Skeletal muscle tissue (tissue), 4 donors: Measurements from ENCODE around the gene TMED8. TPM values are rescaled to one million over a fixed set of nuclear protein-coding genes. Genes with fewer than 3 reads are reported as not detected.
"Not testable (repeated sequence)": the region's sequence is repeated elsewhere in the genome, so short reads cannot be mapped to it uniquely, and the experiment has no call there.

ENCODE experiments used
- H3K27ac ChIP-seq: one replicate; pipeline ENCODE4 v1.7.0; 2013; ENCODE audit warnings: mild to moderate bottlenecking, low read depth, low read length, inconsistent platforms
- H3K27me3 ChIP-seq, 3 donors: one replicate each; pipeline ENCODE4 v1.7.0; 2013; ENCODE audit warnings: low read length in 3 of 3; ENCODE audit not compliant: control insufficient read depth in 3 of 3, insufficient read depth in 3 of 3
- H3K36me3 ChIP-seq, 3 donors: one replicate each; pipeline ENCODE4 v1.7.0; 2013; ENCODE audit warnings: low read length in 3 of 3; ENCODE audit not compliant: control insufficient read depth in 3 of 3, insufficient read depth in 3 of 3
- H3K4me1 ChIP-seq, 3 donors: one replicate each; pipeline ENCODE4 v1.7.0; 2013; ENCODE audit warnings: low read length in 3 of 3, mild to moderate bottlenecking in 3 of 3; ENCODE audit not compliant: control insufficient read depth in 3 of 3, insufficient read depth in 3 of 3
- H3K4me3 ChIP-seq, 3 donors: one replicate each; pipeline ENCODE4 v1.7.0; 2013; ENCODE audit warnings: low read length in 3 of 3
- H3K9ac ChIP-seq, 3 donors: one replicate each; pipeline ENCODE4 v1.7.0; 2013; ENCODE audit warnings: low read length in 3 of 3, mild to moderate bottlenecking in 3 of 3, moderate library complexity in 2 of 3, low read depth in 1 of 3
- H3K9me3 ChIP-seq, 3 donors: one replicate each; pipeline ENCODE4 v1.7.0; 2013; ENCODE audit warnings: low read length in 3 of 3; ENCODE audit not compliant: control insufficient read depth in 3 of 3
- total RNA-seq: library from RNA; depleted of rRNA; stranded (reverse); fragments of >200 nt; gene quantifications from one replicate; pipeline ENCODE4 v1.2.3, GENCODE V29; 2014
- donor health status: Osteomylitis.

TMED8 gene
- 3.7 TPM for total RNA-seq

GRCh38 chr14:77376771-77377501 lies at the start of gene TMED8, which contains the start of gene SAMD15:
TSS of gene TMED8 (minus strand) at chr14:77377094. CDS start at chr14:77377053, 41 bp downstream.
TSS of gene SAMD15 (plus strand) at chr14:77377379. CDS start at chr14:77377419, 40 bp downstream.
- Histone ChIP-seq H3K36me3 (no peaks in the 10 kb centered on the region), H3K4me1 (peaks cover 5 to 15% (median 8%) of the 10 kb centered on the region in 3 donors), H3K27ac (peak within 1 kb of the TSS; percentile 31), H3K27me3 (no peaks in the 10 kb centered on the region), H3K9me3 (no peaks in the 10 kb centered on the region), H3K9ac (peak within 1 kb of the TSS; percentile 75 to 88 (median 83)), H3K4me3 (peak within 1 kb of the TSS; percentile 91 to 96 (median 94))

- Histone ChIP-seq H3K9ac (no peak overlapping the region), H3K27ac (no peak overlapping the region), H3K36me3 (peaks cover 47 to 82% (median 75%) of the 10 kb centered on the region in 3 donors)
Measured at GRCh38 chr14:77426396-77426795, 49.5 kb upstream of the TMED8 start.

GRCh38 chr14:77424862-77425261 lies 48.0 kb upstream of the TMED8 start:
- Histone ChIP-seq H3K27ac (no peak overlapping the region), H3K27me3 (no peaks in the 10 kb centered on the region), H3K36me3 (peaks cover 47 to 79% (median 71%) of the 10 kb centered on the region in 3 donors), H3K9me3 (peaks cover 0 to under 1% (median 0%) of the 10 kb centered on the region in 3 donors), H3K4me1 (no peaks in the 10 kb centered on the region), H3K9ac (no peak overlapping the region), H3K4me3 (no peak overlapping the region)

More at GRCh38 chr14:77426396-77426795, 49.5 kb upstream of the TMED8 start:
- H3K4me3 ChIP-seq: no peak overlapping the region
- H3K9me3 ChIP-seq: no peaks in the 10 kb centered on the region
- H3K4me1 ChIP-seq: no peaks in the 10 kb centered on the region
- no peaks in the 10 kb centered on the region for H3K27me3 ChIP-seq

- Histone ChIP-seq H3K9ac (no peak within 1 kb of the TSS), H3K4me1 (no peaks in the 10 kb centered on the region), H3K27ac (no peak within 1 kb of the TSS), H3K9me3 (peaks cover 0 to 4% (median 0%) of the 10 kb centered on the region in 3 donors), H3K36me3 (peaks cover 35 to 64% (median 57%) of the 10 kb centered on the region in 3 donors), H3K4me3 (no peak within 1 kb of the TSS), H3K27me3 (no peaks in the 10 kb centered on the region)
Measured at GRCh38 chr14:77423423-77423822, 46.5 kb upstream of the TMED8 start, which contains the start of gene NOXRED1. TSS of gene NOXRED1 (minus strand) at chr14:77423523. CDS start at chr14:77422889, 634 bp downstream.

GRCh38 chr14:77421201-77421600 lies 44.3 kb upstream of the TMED8 start:
- Histone ChIP-seq H3K9ac (no peak overlapping the region), H3K4me3 (no peak overlapping the region), H3K9me3 (peaks cover 0 to 4% (median 0%) of the 10 kb centered on the region in 3 donors), H3K36me3 (peaks cover 14 to 42% (median 35%) of the 10 kb centered on the region in 3 donors), H3K27me3 (no peaks in the 10 kb centered on the region), H3K27ac (no peak overlapping the region), H3K4me1 (no peaks in the 10 kb centered on the region)

- H3K27ac ChIP-seq: no peak overlapping the region
- no peak overlapping the region for H3K4me3 ChIP-seq
- H3K4me1 ChIP-seq: no peaks in the 10 kb centered on the region
- H3K9me3 ChIP-seq: peaks cover 0 to 4% (median 0%) of the 10 kb centered on the region in 3 donors
- H3K36me3 ChIP-seq: peaks cover 0 to 6% (median 0%) of the 10 kb centered on the region in 3 donors
- no peak overlapping the region for H3K9ac ChIP-seq
- no peaks in the 10 kb centered on the region for H3K27me3 ChIP-seq
Measured at GRCh38 chr14:77416836-77417235, 39.9 kb upstream of the TMED8 start.

- not testable (repeated sequence) for H3K9me3 ChIP-seq, H3K4me1 ChIP-seq, H3K36me3 ChIP-seq, H3K4me3 ChIP-seq, H3K9ac ChIP-seq, H3K27ac ChIP-seq, H3K27me3 ChIP-seq
Measured at GRCh38 chr14:77416098-77416497, 39.2 kb upstream of the TMED8 start.

- not testable (repeated sequence) for H3K9ac ChIP-seq, H3K9me3 ChIP-seq, H3K4me3 ChIP-seq, H3K4me1 ChIP-seq, H3K27me3 ChIP-seq, H3K36me3 ChIP-seq, H3K27ac ChIP-seq
Measured at GRCh38 chr14:77415403-77416030, 38.6 kb upstream of the TMED8 start.

GRCh38 chr14:77409131-77409533 lies 32.2 kb upstream of the TMED8 start:
- Histone ChIP-seq H3K4me1 (no peaks in the 10 kb centered on the region), H3K9me3 (no peaks in the 10 kb centered on the region), H3K27ac (no peak overlapping the region), H3K9ac (no peak overlapping the region), H3K27me3 (no peaks in the 10 kb centered on the region), H3K4me3 (no peak overlapping the region), H3K36me3 (no peaks in the 10 kb centered on the region)

- Histone ChIP-seq H3K27me3 (no peaks in the 10 kb centered on the region), H3K36me3 (no peaks in the 10 kb centered on the region), H3K9me3 (no peaks in the 10 kb centered on the region), H3K4me1 (no peaks in the 10 kb centered on the region), H3K9ac (no peak overlapping the region), H3K27ac (no peak overlapping the region), H3K4me3 (no peak overlapping the region)
Measured at GRCh38 chr14:77407158-77407557, 30.3 kb upstream of the TMED8 start.
